ENCODE measurements around the gene SYCE1L.

SYCE1L gene

DNA sequence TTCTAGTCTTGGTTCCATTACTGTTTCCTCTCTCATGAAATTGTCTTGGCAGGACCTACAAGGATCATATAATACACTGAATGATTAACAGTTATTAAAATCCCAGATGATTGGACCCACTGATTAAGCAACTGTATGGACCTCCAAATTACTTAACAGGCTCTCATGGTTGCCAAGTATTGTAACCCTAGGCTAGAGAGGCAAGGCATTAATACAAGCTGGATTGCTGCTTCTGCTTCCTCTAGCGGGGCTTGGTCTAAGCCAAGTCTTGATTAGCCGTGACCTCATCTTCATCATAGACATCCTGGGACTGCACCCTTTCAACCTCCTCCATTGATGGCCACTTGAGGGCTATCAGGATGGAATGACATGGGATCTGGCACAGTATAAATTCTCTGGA is 46.9 kb downstream of the SYCE1L start:
- TF ChIP-seq, protein P1, sequence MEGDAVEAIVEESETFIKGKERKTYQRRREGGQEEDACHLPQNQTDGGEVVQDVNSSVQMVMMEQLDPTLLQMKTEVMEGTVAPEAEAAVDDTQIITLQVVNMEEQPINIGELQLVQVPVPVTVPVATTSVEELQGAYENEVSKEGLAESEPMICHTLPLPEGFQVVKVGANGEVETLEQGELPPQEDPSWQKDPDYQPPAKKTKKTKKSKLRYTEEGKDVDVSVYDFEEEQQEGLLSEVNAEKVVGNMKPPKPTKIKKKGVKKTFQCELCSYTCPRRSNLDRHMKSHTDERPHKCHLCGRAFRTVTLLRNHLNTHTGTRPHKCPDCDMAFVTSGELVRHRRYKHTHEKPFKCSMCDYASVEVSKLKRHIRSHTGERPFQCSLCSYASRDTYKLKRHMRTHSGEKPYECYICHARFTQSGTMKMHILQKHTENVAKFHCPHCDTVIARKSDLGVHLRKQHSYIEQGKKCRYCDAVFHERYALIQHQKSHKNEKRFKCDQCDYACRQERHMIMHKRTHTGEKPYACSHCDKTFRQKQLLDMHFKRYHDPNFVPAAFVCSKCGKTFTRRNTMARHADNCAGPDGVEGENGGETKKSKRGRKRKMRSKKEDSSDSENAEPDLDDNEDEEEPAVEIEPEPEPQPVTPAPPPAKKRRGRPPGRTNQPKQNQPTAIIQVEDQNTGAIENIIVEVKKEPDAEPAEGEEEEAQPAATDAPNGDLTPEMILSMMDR (conservative IDR thresholded peaks at IDR 0.05; ENCODE audit: low read length), result no peak
- TF ChIP-seq EZH2phosphoT487 (IDR thresholded peaks at IDR 0.05; ENCODE audit: borderline replicate concordance), result no peak
- no peak overlapping the region for H3K4me3 ChIP-seq (ENCODE audit: low read length, poor library complexity, severe bottlenecking)
- H3F3A ChIP-seq (ENCODE audit: low read depth), result no peaks in the 10 kb centered on the region
- no peaks in the 10 kb centered on the region for H3K36me3 ChIP-seq (ENCODE audit: insufficient read depth, low read length)
- no peaks in the 10 kb centered on the region for H3K27me3 ChIP-seq (ENCODE audit: insufficient read depth, low read length, poor library complexity, severe bottlenecking)
- H3K9ac ChIP-seq (ENCODE audit: low read depth, low read length, poor library complexity, severe bottlenecking), result no peak overlapping the region
- H3K9me3 ChIP-seq (ENCODE audit: insufficient read depth, low read depth, low read length), result no peaks in the 10 kb centered on the region
- H3K9me2 ChIP-seq (replicated peaks; ENCODE audit: low read depth, low read length), result no peaks in the 10 kb centered on the region
- no peaks in the 10 kb centered on the region for H3K79me2 ChIP-seq (ENCODE audit: insufficient read depth, low read length)
- no peaks in the 10 kb centered on the region for H3K4me1 ChIP-seq (ENCODE audit: insufficient read depth, low read length, poor library complexity, severe bottlenecking)
- no peak overlapping the region for H2AFZ ChIP-seq (ENCODE audit: low read length)
- H4K20me1 ChIP-seq (ENCODE audit: insufficient read depth, low read length, poor library complexity, severe bottlenecking), result no peaks in the 10 kb centered on the region
- H3K4me2 ChIP-seq (ENCODE audit: low read depth, low read length, poor library complexity, severe bottlenecking), result no peak overlapping the region

DNA sequence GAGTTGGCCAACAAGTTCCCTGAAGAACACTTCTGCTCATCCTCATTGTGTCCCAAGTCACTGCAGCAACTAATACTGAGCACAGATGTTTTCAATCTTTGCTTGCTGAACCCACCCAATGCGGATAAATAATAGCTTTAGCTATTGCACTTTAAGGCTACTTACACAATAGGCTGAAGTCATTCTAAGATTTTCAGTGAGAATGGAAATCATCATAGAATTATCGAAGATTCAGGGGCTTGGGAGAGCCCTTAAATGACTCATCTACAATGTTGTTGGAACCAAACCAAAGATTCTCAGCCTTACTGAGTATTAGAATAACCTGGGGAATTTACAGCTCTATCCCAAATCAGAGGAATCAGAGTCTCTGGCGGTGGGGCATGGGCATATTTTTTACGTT is 51.2 kb downstream of the SYCE1L start:
- Histone ChIP-seq H3K9me2 (replicated peaks; ENCODE audit: low read depth, low read length) (no peaks in the 10 kb centered on the region), H3K79me2 (ENCODE audit: insufficient read depth, low read length) (no peaks in the 10 kb centered on the region), H2AFZ (ENCODE audit: low read length) (no peak overlapping the region), H3K4me3 (ENCODE audit: low read length, poor library complexity, severe bottlenecking) (no peak overlapping the region), H3F3A (ENCODE audit: low read depth) (no peaks in the 10 kb centered on the region), H4K20me1 (ENCODE audit: insufficient read depth, low read length, poor library complexity, severe bottlenecking) (no peaks in the 10 kb centered on the region), H3K9ac (ENCODE audit: low read depth, low read length, poor library complexity, severe bottlenecking) (no peak overlapping the region), H3K4me2 (ENCODE audit: low read depth, low read length, poor library complexity, severe bottlenecking) (no peak overlapping the region), H3K9me3 (ENCODE audit: insufficient read depth, low read depth, low read length) (no peaks in the 10 kb centered on the region), H3K4me1 (ENCODE audit: insufficient read depth, low read length, poor library complexity, severe bottlenecking) (no peaks in the 10 kb centered on the region), H3K27me3 (ENCODE audit: insufficient read depth, low read length, poor library complexity, severe bottlenecking) (no peaks in the 10 kb centered on the region), H3K36me3 (ENCODE audit: insufficient read depth, low read length) (no peaks in the 10 kb centered on the region)
- TF ChIP-seq EZH2phosphoT487 (IDR thresholded peaks at IDR 0.05; ENCODE audit: borderline replicate concordance), result no peak
- TF ChIP-seq, protein P1 (conservative IDR thresholded peaks at IDR 0.05; ENCODE audit: low read length), result no peak

All from Loucy (cell line).